Fibroblast of lung (primary cell): Measurements from ENCODE around the gene RHOT2. TPM values are rescaled to one million over a fixed set of nuclear protein-coding genes. Genes with fewer than 3 reads are reported as not detected.

ENCODE experiments used
- DNase-seq, 2 donors: peaks; one replicate each; pipeline versions ENCODE4 v3.0.0 to v3.0.0-alpha.2; 2010; ENCODE audit warnings: low read depth in 2 of 2
- H2AFZ ChIP-seq: 2 replicates; pipeline ENCODE4 v1.5.1; 2012; ENCODE audit warnings: low read length, control low read depth, inconsistent platforms
- H3K27ac ChIP-seq: 2 replicates; pipeline ENCODE4 v1.5.1; 2011; ENCODE audit warnings: low read length, control low read depth; ENCODE audit not compliant: insufficient read depth
- H3K27me3 ChIP-seq: 2 replicates; pipeline ENCODE4 v1.5.1; 2011; ENCODE audit warnings: mild to moderate bottlenecking, low read length; ENCODE audit not compliant: control insufficient read depth, insufficient read depth
- H3K36me3 ChIP-seq: 2 replicates; pipeline ENCODE4 v1.5.1; 2011; ENCODE audit warnings: low read length; ENCODE audit not compliant: control insufficient read depth, insufficient read depth
- H3K4me1 ChIP-seq: 2 replicates; pipeline ENCODE4 v1.5.1; 2011; ENCODE audit warnings: low read length; ENCODE audit not compliant: control insufficient read depth, insufficient read depth; ENCODE audit errors: extremely low read depth
- H3K4me2 ChIP-seq: 2 replicates; pipeline ENCODE4 v1.5.1; 2011; ENCODE audit warnings: low read length, control low read depth; ENCODE audit not compliant: insufficient read depth; ENCODE audit errors: extremely low read depth
- H3K4me3 ChIP-seq, 4 experiments: fragments of 200-600 bp in 1 of 4; sonication (generic) in 1 of 4; replicated peaks in 1 of 4; 2 replicates each; pipeline ENCODE4 v1.5.1; 2011 to 2016; ENCODE audit warnings: low read length in 4 of 4, low read depth in 3 of 4, mild to moderate bottlenecking in 3 of 4, control low read depth in 2 of 4, inconsistent platforms in 1 of 4, mixed read lengths in 1 of 4; ENCODE audit not compliant: insufficient read depth in 1 of 4; ENCODE audit errors: control extremely low read depth in 1 of 4
- H3K79me2 ChIP-seq: 2 replicates; pipeline ENCODE4 v1.5.1; 2012; ENCODE audit warnings: mild to moderate bottlenecking, low read length, inconsistent platforms; ENCODE audit not compliant: control insufficient read depth, insufficient read depth
- H3K9ac ChIP-seq: 2 replicates; pipeline ENCODE4 v1.5.1; 2011; ENCODE audit warnings: mild to moderate bottlenecking, low read length, control low read depth; ENCODE audit not compliant: insufficient read depth
- H3K9me3 ChIP-seq: 2 replicates; pipeline ENCODE4 v1.5.1; 2012; ENCODE audit warnings: low read depth, low read length; ENCODE audit not compliant: control insufficient read depth, insufficient read depth
- H4K20me1 ChIP-seq: 2 replicates; pipeline ENCODE4 v1.5.1; 2011; ENCODE audit warnings: low read length; ENCODE audit not compliant: control insufficient read depth, insufficient read depth; ENCODE audit errors: extremely low read depth
- EZH2 ChIP-seq: IDR thresholded peaks from 2 replicates; pipeline ENCODE4 v1.5.1; 2012; ENCODE audit warnings: low read length, control low read depth, mild to moderate bottlenecking; ENCODE audit errors: missing control alignments
- polyA plus RNA-seq, 2 donors: library from polyadenylated mRNA; depleted of rRNA in 1 of 2; stranded (reverse) in 1 of 2; unstranded in 1 of 2; fragments of >200 nt; gene quantifications; 2 replicates each; pipeline ENCODE4 v1.2.1, GENCODE V29; 2011 to 2012; ENCODE audit warnings: missing spikeins in 1 of 2
- total RNA-seq: library from RNA; depleted of rRNA; stranded (reverse); fragments of >200 nt; gene quantifications from 2 replicates; pipeline ENCODE4 v1.2.1, GENCODE V29; 2014
- TF ChIP-seq, protein P1 (sequence below), 2 donors: IDR thresholded peaks in 1 of 2; conservative IDR thresholded peaks in 1 of 2; 1 replicate in 1 of 2; 2 replicates in 1 of 2; pipeline ENCODE4 v1.5.1; 2011 to 2012; ENCODE audit warnings: low read length in 2 of 2, control low read depth in 1 of 2, inconsistent platforms in 1 of 2, low read depth in 1 of 2, mild to moderate bottlenecking in 1 of 2

The RHOT2 gene
- total and polyA plus RNA-seq, 2 donors (not counting 1 experiment from before 2014, with no cell fraction given) = 29.6 to 35.4 TPM

DNA sequence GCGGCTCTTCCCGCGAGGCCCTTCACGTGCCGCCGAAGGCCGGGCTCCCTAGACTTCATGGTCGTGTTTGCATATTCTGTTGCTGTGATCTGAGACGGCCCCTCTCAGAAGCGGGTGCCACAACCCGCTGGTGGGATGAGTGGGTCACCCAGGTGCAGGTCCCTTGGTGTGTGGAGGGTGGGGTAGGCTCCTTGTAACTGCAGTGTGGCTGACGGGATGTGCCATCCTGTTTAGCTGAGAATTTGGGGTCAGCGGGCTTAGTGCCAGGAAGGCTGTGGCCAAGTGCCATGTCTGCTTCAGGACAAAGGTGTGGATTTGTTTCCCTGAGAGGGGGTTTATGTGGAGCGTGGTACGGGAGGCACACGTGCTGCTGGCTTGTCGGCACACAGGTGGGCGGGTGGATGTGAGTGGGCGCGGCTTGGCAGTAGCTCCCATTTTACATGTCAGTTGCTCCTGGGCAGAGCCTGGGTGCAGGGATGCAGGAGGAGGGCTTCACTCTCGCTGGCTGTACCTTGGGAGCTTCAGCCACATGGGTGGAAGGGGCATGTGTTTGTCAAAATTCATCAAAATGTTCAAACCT, 46.3 kb upstream of the RHOT2 start:
- H3K9me3 ChIP-seq = no peaks in the 10 kb centered on the region
- no peak overlapping the region for H3K4me2 ChIP-seq
- no peak overlapping the region for H3K9ac ChIP-seq
- no peak for TF ChIP-seq EZH2
- TF ChIP-seq, protein P1, sequence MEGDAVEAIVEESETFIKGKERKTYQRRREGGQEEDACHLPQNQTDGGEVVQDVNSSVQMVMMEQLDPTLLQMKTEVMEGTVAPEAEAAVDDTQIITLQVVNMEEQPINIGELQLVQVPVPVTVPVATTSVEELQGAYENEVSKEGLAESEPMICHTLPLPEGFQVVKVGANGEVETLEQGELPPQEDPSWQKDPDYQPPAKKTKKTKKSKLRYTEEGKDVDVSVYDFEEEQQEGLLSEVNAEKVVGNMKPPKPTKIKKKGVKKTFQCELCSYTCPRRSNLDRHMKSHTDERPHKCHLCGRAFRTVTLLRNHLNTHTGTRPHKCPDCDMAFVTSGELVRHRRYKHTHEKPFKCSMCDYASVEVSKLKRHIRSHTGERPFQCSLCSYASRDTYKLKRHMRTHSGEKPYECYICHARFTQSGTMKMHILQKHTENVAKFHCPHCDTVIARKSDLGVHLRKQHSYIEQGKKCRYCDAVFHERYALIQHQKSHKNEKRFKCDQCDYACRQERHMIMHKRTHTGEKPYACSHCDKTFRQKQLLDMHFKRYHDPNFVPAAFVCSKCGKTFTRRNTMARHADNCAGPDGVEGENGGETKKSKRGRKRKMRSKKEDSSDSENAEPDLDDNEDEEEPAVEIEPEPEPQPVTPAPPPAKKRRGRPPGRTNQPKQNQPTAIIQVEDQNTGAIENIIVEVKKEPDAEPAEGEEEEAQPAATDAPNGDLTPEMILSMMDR (conservative IDR thresholded peaks at IDR 0.05 in 1 of 2, IDR thresholded peaks at IDR 0.05 in 1 of 2; ENCODE audit: low read depth in 1 of 2, low read length in 2 of 2) = no peak
- H2AFZ ChIP-seq = no peak overlapping the region
- peak overlapping the region; percentile 14 for H3K27ac ChIP-seq
- peaks cover 2% of the 10 kb centered on the region for H3K36me3 ChIP-seq
- H3K4me3 ChIP-seq = no peak overlapping the region
- H3K27me3 ChIP-seq = no peaks in the 10 kb centered on the region
- DNase-seq = no peak
- H4K20me1 ChIP-seq = no peaks in the 10 kb centered on the region
- peaks cover 8% of the 10 kb centered on the region for H3K4me1 ChIP-seq
- H3K79me2 ChIP-seq = no peaks in the 10 kb centered on the region

DNA sequence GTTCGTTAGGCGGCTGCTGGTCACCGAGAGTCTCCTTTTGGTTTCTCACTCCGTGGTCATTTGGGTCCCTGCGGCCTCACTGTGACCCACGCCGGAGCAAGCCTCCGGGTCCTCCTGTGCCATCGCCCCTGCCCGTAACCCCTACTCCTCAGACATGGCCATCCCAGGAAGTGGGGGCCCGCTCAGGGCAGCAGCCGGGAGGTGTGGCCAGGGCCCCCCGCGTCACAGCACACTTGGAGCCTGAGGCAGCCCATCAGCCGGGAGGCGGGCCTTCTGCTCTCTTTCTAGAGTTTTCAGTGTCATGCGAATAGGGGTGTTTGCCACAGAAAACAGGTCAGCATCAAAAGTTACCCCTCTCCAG, 45.0 kb upstream of the RHOT2 start:
- Histone ChIP-seq H2AFZ (no peak overlapping the region), H3K79me2 (no peaks in the 10 kb centered on the region), H3K4me3 (no peak overlapping the region), H3K36me3 (peaks cover 2% of the 10 kb centered on the region), H3K9me3 (no peaks in the 10 kb centered on the region), H4K20me1 (no peaks in the 10 kb centered on the region), H3K27me3 (no peaks in the 10 kb centered on the region), H3K4me1 (peaks cover 8% of the 10 kb centered on the region), H3K9ac (peak overlapping the region; percentile 30), H3K27ac (peak overlapping the region; percentile 71), H3K4me2 (no peak overlapping the region)
- DNase-seq = no peak
- no peak for TF ChIP-seq EZH2
- TF ChIP-seq, protein P1 (conservative IDR thresholded peaks at IDR 0.05 in 1 of 2, IDR thresholded peaks at IDR 0.05 in 1 of 2; ENCODE audit: low read depth in 1 of 2, low read length in 2 of 2) = no peak

DNA sequence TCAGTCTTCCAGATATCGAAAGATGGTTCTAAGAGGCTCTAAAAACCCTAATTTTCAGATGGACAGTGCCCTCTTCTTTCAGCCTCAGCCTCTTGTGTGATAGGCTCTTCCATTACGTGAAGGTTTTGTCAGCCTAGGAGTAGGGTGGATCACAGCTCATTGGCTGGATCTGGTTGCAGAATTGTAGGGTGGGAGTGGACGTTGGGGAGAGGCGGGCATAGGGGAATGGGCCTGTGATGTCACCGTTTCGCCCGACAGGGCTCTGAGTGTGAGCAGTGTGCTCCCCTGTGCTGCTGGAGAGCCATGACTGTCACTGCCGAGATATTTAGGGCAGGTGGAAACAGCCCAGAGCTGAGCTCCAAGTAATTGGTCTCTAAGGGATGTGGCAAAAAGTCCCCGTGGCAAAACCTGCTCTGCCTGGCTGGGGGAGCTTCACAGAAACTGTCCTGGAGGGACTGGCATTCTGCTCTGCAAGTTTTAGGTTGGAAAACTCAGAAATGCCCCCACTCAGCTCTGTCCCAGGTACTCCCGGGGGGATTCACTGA, 43.3 kb upstream of the RHOT2 start:
- DNase-seq = no peak
- H3K4me2 ChIP-seq = no peak overlapping the region

More for the DNA sequence above, 43.3 kb upstream of the RHOT2 start:
- Histone ChIP-seq H3K79me2 (no peaks in the 10 kb centered on the region), H3K4me3 (no peak overlapping the region), H3K27me3 (no peaks in the 10 kb centered on the region), H2AFZ (no peak overlapping the region), H3K36me3 (peaks cover 6% of the 10 kb centered on the region), H3K27ac (no peak overlapping the region), H3K9me3 (no peaks in the 10 kb centered on the region), H3K4me1 (peaks cover 8% of the 10 kb centered on the region), H3K9ac (no peak overlapping the region), H4K20me1 (no peaks in the 10 kb centered on the region)
- TF ChIP-seq EZH2 = no peak
- TF ChIP-seq, protein P1 (conservative IDR thresholded peaks at IDR 0.05 in 1 of 2, IDR thresholded peaks at IDR 0.05 in 1 of 2; ENCODE audit: low read depth in 1 of 2, low read length in 2 of 2) = no peak
